GM12878 (cell line): Measurements from ENCODE around the gene CTSH. TPM values are rescaled to one million over a fixed set of nuclear protein-coding genes. Genes with fewer than 3 reads are reported as not detected.

Experiments
- ATAC-seq: fragments of 200-7000 bp; cut with Tn5 transposase; 3 replicates; pipeline ENCODE4 v1.9.1; 2020; ENCODE audit warnings: mild to moderate bottlenecking, moderate library complexity
- BruUV-seq: library from RNA; stranded (reverse); fragments of 400-500 nt; replicated peaks from 2 replicates; lab custom pipeline; 2021; lab: Mats Ljungman, UMichigan
- CTCF ChIA-PET: fragments of 300-600 bp; sonication (Branson Sonifier 250); formaldehyde crosslinking; extraction: SDS; loops from one replicate; lab custom pipeline; 2021; ENCODE audit warnings: inconsistent platforms; lab: Yijun Ruan, JAX
- POLR2A ChIA-PET: fragments of 350-600 bp; formaldehyde crosslinking; extraction: SDS; loops from one replicate; lab custom pipeline; 2021; ENCODE audit warnings: inconsistent platforms; lab: Charles Lee
- RAD21 ChIA-PET: fragments of 300-600 bp; sonication (Branson Sonifier 250); formaldehyde crosslinking; loops from one replicate; lab custom pipeline; 2023; ENCODE audit warnings: antibody characterized with exemption; ENCODE audit not compliant: unreplicated experiment; lab: Charles Lee
- SMC1A ChIA-PET: fragments of 300-600 bp; sonication (Branson Sonifier 250); formaldehyde crosslinking; loops from one replicate; lab custom pipeline; 2023; ENCODE audit not compliant: unreplicated experiment, uncharacterized antibody; lab: Charles Lee
- DNase-seq: peaks from one replicate; pipeline ENCODE4 v3.0.0-alpha.2; 2011; ENCODE audit warnings: low read depth, low spot score
- FAIRE-seq: peaks from 3 replicates; lab custom pipeline; 2011; peaks lifted over from hg19 to GRCh38; lab: Jason Lieb, UNC
- H2AFZ ChIP-seq: 2 replicates; pipeline ENCODE4 v1.6.0; 2011; ENCODE audit warnings: low read depth, low read length, control low read depth; ENCODE audit not compliant: control insufficient read depth
- H3K27ac ChIP-seq: 2 replicates; pipeline ENCODE4 v1.5.1; 2011; ENCODE audit warnings: control low read depth; ENCODE audit not compliant: control insufficient read depth, insufficient read depth
- H3K27me3 ChIP-seq, 2 experiments: replicated peaks in 1 of 2; 2 replicates each; pipeline versions ENCODE4 v1.6.0 to v1.6.1; 2011; ENCODE audit warnings: low read length in 1 of 2; ENCODE audit not compliant: control insufficient read depth in 2 of 2, insufficient read depth in 2 of 2
- H3K36me3 ChIP-seq, 2 experiments: 2 replicates each; pipeline ENCODE4 v1.5.1; 2011; ENCODE audit warnings: low read length in 1 of 2; ENCODE audit not compliant: control insufficient read depth in 2 of 2, insufficient read depth in 2 of 2
- H3K4me1 ChIP-seq: 2 replicates; pipeline ENCODE4 v1.6.1; 2011; ENCODE audit warnings: mild to moderate bottlenecking, low read length, moderate library complexity, mixed read lengths; ENCODE audit not compliant: control insufficient read depth, insufficient read depth
- H3K4me2 ChIP-seq: 2 replicates; pipeline ENCODE4 v1.6.0; 2011; ENCODE audit warnings: control low read depth; ENCODE audit not compliant: control insufficient read depth, insufficient read depth
- H3K4me3 ChIP-seq: fragments of 200-600 bp; sonication (generic); 2 replicates; pipeline ENCODE4 v1.5.1; 2016
- H3K79me2 ChIP-seq: 2 replicates; pipeline ENCODE4 v1.6.0; 2011; ENCODE audit warnings: low read length; ENCODE audit not compliant: control insufficient read depth, insufficient read depth
- H3K9ac ChIP-seq: 2 replicates; pipeline ENCODE4 v1.8.0; 2011; ENCODE audit warnings: low read length, control low read depth, mixed read lengths; ENCODE audit not compliant: control insufficient read depth, insufficient read depth
- H3K9me3 ChIP-seq: replicated peaks from 3 replicates; pipeline ENCODE4 v1.5.1; 2011; ENCODE audit warnings: mild to moderate bottlenecking, low read length; ENCODE audit not compliant: control insufficient read depth, insufficient read depth
- H4K20me1 ChIP-seq: 2 replicates; pipeline ENCODE4 v1.6.0; 2011; ENCODE audit not compliant: control insufficient read depth, insufficient read depth
- ESRRA ChIP-seq: IDR thresholded peaks from 2 replicates; pipeline ENCODE4 v1.6.1; 2012; ENCODE audit warnings: mild to moderate bottlenecking, low read length, improper control_type of control experiment
- ZNF622 ChIP-seq: fragments of 450-650 bp; IDR thresholded peaks from 2 replicates; pipeline ENCODE4 v1.6.1; 2017; ENCODE audit warnings: mild to moderate bottlenecking, inconsistent platforms
- WGBS: methylation state at CpG from one replicate; pipeline ENCODE4 v1.1.6; 2016; ENCODE audit warnings: low lambda C conversion rate; ENCODE audit not compliant: insufficient replicate concordance, insufficient coverage; ENCODE audit errors: missing lambda C conversion rate; 5-methylcytosine and 5-hydroxymethylcytosine counted together
- in situ Hi-C: fragments of 300-500 bp; cut with MboI; formaldehyde crosslinking; loops from 9 replicates; pipeline ENCODE4 v1.14.3; 2018; ENCODE audit warnings: mixed read lengths
- intact Hi-C: fragments of 100-400 bp; cut with micrococcal nuclease; formaldehyde crosslinking; loops from one replicate; pipeline ENCODE4 v1.14.2; 2022; ENCODE audit not compliant: unreplicated experiment
- polyA plus RNA-seq, 11 experiments: library from polyadenylated mRNA; depleted of rRNA in 4 of 11; unstranded in 6 of 11; stranded (reverse) in 5 of 11; fragments of >200 nt; fragmentation: Nextera tagmentation in 4 of 11; fragmentation: Illumina TruSeq in 1 of 11; extraction: Ambion mirVana in 4 of 11; extraction: Trizol in 1 of 11; gene quantifications; 1 replicate in 1 of 11; 2 replicates in 10 of 11; pipeline versions ENCODE4 v1.2.1 to v1.2.3, GENCODE V29; 2011 to 2016; ENCODE audit warnings: inconsistent platforms in 2 of 11, missing spikeins in 2 of 11, low read depth in 1 of 11
- total RNA-seq, 4 experiments: library from RNA; depleted of rRNA in 3 of 4; stranded (reverse); fragments of >200 nt in 3 of 4; fragmentation: Illumina TruSeq in 1 of 4; extraction: Trizol in 1 of 4; gene quantifications; 2 replicates each; pipeline versions ENCODE4 v1.2.1 to v1.2.3, GENCODE V29; 2013 to 2021
- TF ChIP-seq, protein P1 (sequence below): IDR thresholded peaks from 2 replicates; pipeline ENCODE4 v1.6.1; 2011; ENCODE audit warnings: borderline replicate concordance, low read depth, mild to moderate bottlenecking, moderate library complexity, low read length; ENCODE audit not compliant: insufficient read depth, poor library complexity, severe bottlenecking

Gene CTSH
- total and polyA plus RNA-seq, 10 of the 15 experiments (the other 5 are each of a cell fraction or from before 2014, with no cell fraction given) = 30.2 to 1,212 (median 519) TPM

DNA sequence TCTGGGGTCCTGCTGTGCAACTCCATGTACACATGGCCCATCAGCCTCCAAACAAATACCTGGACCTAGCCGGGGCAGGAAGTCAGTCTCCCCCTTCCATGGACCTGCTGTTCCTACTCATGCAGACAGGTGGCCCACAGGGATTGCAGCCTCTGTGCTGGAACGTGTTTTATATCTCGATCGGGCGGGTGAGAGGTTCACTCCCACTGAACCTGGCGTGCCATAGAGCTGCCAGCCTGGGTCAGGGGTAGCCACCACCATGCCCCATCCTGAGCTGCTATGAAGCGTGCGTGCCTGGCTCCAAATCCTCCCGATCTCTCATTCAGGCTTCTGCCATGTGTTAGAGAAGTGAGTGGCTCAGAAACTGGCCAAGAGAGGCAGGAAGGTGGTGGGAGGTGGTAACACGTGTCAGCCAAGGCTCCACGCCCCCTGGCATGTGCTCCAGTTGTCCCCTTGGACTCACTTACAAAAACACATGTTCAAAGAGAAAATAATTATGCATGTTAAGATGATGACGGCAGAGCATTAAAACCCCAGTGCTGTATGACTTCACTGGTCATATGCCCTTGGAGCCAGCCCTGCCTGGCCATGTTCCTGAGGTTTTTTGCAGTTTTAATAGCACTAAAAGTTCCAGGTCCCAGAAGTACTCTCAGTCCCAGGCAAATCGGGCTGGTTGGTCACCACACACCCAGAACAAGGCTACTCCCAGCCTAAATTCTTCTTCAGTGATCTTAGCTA, 30.6 kb downstream of the CTSH start (continued):
- no peak for TF ChIP-seq ESRRA
- TF ChIP-seq, protein P1, sequence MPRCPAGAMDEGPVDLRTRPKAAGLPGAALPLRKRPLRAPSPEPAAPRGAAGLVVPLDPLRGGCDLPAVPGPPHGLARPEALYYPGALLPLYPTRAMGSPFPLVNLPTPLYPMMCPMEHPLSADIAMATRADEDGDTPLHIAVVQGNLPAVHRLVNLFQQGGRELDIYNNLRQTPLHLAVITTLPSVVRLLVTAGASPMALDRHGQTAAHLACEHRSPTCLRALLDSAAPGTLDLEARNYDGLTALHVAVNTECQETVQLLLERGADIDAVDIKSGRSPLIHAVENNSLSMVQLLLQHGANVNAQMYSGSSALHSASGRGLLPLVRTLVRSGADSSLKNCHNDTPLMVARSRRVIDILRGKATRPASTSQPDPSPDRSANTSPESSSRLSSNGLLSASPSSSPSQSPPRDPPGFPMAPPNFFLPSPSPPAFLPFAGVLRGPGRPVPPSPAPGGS = no peak

DNA sequence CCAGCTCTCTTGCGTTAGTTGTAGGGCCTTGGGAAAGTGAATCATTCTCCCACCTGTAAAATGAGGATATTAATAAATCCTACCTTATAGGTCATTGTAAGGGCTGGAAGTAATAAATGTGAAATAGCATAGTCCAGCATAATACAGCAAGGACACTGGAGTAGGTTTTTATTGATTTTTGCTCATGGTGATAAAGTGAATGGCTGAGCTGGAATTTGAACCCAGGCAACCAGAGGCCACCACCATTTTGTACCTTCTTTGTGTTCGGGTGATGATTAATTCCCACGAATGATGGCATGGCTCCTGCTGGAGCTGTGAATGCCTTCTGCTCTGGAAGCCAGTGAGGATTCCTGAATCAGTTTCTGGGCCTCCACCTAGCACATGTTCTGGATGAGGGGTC, 31.8 kb downstream of the CTSH start:
- Histone ChIP-seq H3K9ac (no peak overlapping the region), H2AFZ (no peak overlapping the region), H3K79me2 (no peaks in the 10 kb centered on the region), H3K4me1 (peaks cover 10% of the 10 kb centered on the region; the same call in 1 of the 2 replicates), H3K9me3 (no peaks in the 10 kb centered on the region), H3K27ac (no peak overlapping the region), H3K36me3 (peaks cover 5 to 14% of the 10 kb centered on the region in 2 experiments), H4K20me1 (no peaks in the 10 kb centered on the region), H3K27me3 (no peaks in the 10 kb centered on the region), H3K4me2 (no peak overlapping the region), H3K4me3 (no peak overlapping the region)
- POLR2A ChIA-PET = no interaction called here
- SMC1A ChIA-PET = interaction anchor here (0.8 to 10.3 kb wide), 3 partner anchors 66 to 272 kb away, joined by 3 to 91 read pairs (median 3); no protein-coding TSS in a partner anchor
- WGBS = 98% methylated on average over 3 of the region's 3 CpGs
- BruUV-seq = TSS peak; percentile 9
- FAIRE-seq (no peak), ATAC-seq (no peak), DNase-seq (no peak)
- RAD21 ChIA-PET = interaction anchor here (1.1 to 2.8 kb wide), 2 partner anchors 66 to 94 kb away, joined by 6 to 9 read pairs; no protein-coding TSS in a partner anchor
- in situ Hi-C loops = loop anchor here (5.0 kb wide), 1 partner anchor 269 kb away; no protein-coding TSS in a partner anchor
- intact Hi-C loops = loop anchor here (5.0 kb wide), 1 partner anchor 114 kb away; no protein-coding TSS in a partner anchor
- no peak for TF ChIP-seq ZNF622
- CTCF ChIA-PET = interaction anchor here (0.9 to 10.8 kb wide), 7 partner anchors 9 to 269 kb away, joined by 3 to 117 read pairs (median 5); no protein-coding TSS in a partner anchor
